OCI-LY3 (cell line): ENCODE measurements around the gene TGIF1.

Experiments used
- H2AFZ ChIP-seq: fragments of 200-600, 300-600 bp; shearing (Covaris generic); 2 replicates; pipeline ENCODE4 v1.6.0; 2014; ENCODE audit warnings: antibody characterized with exemption, low read depth, low read length
- H3K27ac ChIP-seq: fragments of 200-600, 300-600 bp; sonication (generic); 2 replicates; pipeline ENCODE4 v1.5.1; 2014; ENCODE audit warnings: mild to moderate bottlenecking, low read length, moderate library complexity, mixed read lengths
- H3K27me3 ChIP-seq: fragments of 200-600, 300-600 bp; sonication (generic); 2 replicates; pipeline ENCODE4 v1.6.1; 2014; ENCODE audit warnings: low read depth, low read length, mixed read lengths
- H3K36me3 ChIP-seq: fragments of 200-600, 300-600 bp; sonication (generic); replicated peaks from 2 replicates; pipeline ENCODE3; 2014; ENCODE audit warnings: low read depth, low read length, mixed read lengths
- H3K4me1 ChIP-seq: fragments of 300-600, 200-600 bp; sonication (generic); 2 replicates; pipeline ENCODE4 v1.6.1; 2014; ENCODE audit warnings: low read length, mixed read lengths
- H3K4me2 ChIP-seq: fragments of 200-600, 300-600 bp; sonication (generic); 2 replicates; pipeline ENCODE4 v1.6.1; 2014; ENCODE audit warnings: low read length, mixed read lengths
- H3K4me3 ChIP-seq: fragments of 300-600, 200-600 bp; sonication (generic); 2 replicates; pipeline ENCODE4 v1.5.1; 2014; ENCODE audit warnings: antibody characterized with exemption, mild to moderate bottlenecking, low read length, moderate library complexity
- H3K79me2 ChIP-seq: fragments of 300-600, 200-600 bp; shearing (Covaris generic); 2 replicates; pipeline ENCODE4 v1.6.1; 2014; ENCODE audit warnings: mild to moderate bottlenecking, low read length, mixed read lengths
- H3K9ac ChIP-seq: fragments of 300-600, 200-600 bp; shearing (Covaris generic); 2 replicates; pipeline ENCODE4 v1.6.0; 2014; ENCODE audit warnings: mild to moderate bottlenecking, low read length, moderate library complexity
- H3K9me3 ChIP-seq: fragments of 200-600, 300-600 bp; shearing (Covaris generic); 2 replicates; pipeline ENCODE4 v1.6.1; 2014; ENCODE audit warnings: low read length, mixed read lengths; ENCODE audit not compliant: insufficient read depth
- H4K20me1 ChIP-seq: fragments of 200-600, 300-600 bp; sonication (generic); 2 replicates; pipeline ENCODE4 v1.6.1; 2016; ENCODE audit warnings: low read length, mixed read lengths; ENCODE audit not compliant: insufficient read depth
- CTCF ChIP-seq: fragments of 200-600, 300-600 bp; sonication (generic); IDR thresholded peaks from 2 replicates; pipeline ENCODE4 v1.5.1; 2014; ENCODE audit warnings: antibody characterized with exemption, low read length, low read depth
- EZH2phosphoT487 ChIP-seq: fragments of 200-600 bp; shearing (Covaris generic); IDR thresholded peaks from 2 replicates; pipeline ENCODE4 v1.6.1; 2018; ENCODE audit warnings: antibody characterized with exemption, mixed run types, low read depth

Gene TGIF1

GRCh38 chr18:3494569-3494968, 44.6 kb downstream of the TGIF1 start:
- peaks cover 36% of the 10 kb centered on the region for H3K79me2 ChIP-seq
- H3K9ac ChIP-seq: peak overlapping the region; percentile 90
- peaks cover 75% of the 10 kb centered on the region for H3K4me1 ChIP-seq
- H3K4me2 ChIP-seq: peak overlapping the region; percentile 92
- no peaks in the 10 kb centered on the region for H3K9me3 ChIP-seq
- no peak overlapping the region for H2AFZ ChIP-seq
- H3K27me3 ChIP-seq: no peaks in the 10 kb centered on the region
- no peak for TF ChIP-seq CTCF
- TF ChIP-seq EZH2phosphoT487: no peak
- peak overlapping the region; percentile 72 for H3K4me3 ChIP-seq
- H3K36me3 ChIP-seq: no peaks in the 10 kb centered on the region
- H4K20me1 ChIP-seq: no peaks in the 10 kb centered on the region
- peak overlapping the region; percentile 95 for H3K27ac ChIP-seq

- no peaks in the 10 kb centered on the region for H4K20me1 ChIP-seq
- no peaks in the 10 kb centered on the region for H3K27me3 ChIP-seq
- H3K27ac ChIP-seq: peak overlapping the region; percentile 95
- peak overlapping the region; percentile 72 for H3K4me3 ChIP-seq
- H3K4me1 ChIP-seq: peaks cover 77% of the 10 kb centered on the region
- H2AFZ ChIP-seq: no peak overlapping the region
- H3K36me3 ChIP-seq: no peaks in the 10 kb centered on the region
- no peaks in the 10 kb centered on the region for H3K9me3 ChIP-seq
- peak overlapping the region; percentile 90 for H3K9ac ChIP-seq
- H3K4me2 ChIP-seq: peak overlapping the region; percentile 92
- peaks cover 49% of the 10 kb centered on the region for H3K79me2 ChIP-seq
- TF ChIP-seq EZH2phosphoT487 (no peak), CTCF (no peak)
Measured at GRCh38 chr18:3495691-3496430, 45.9 kb downstream of the TGIF1 start.

- TF ChIP-seq EZH2phosphoT487 (no peak), CTCF (no peak)
- peaks cover 4% of the 10 kb centered on the region for H3K36me3 ChIP-seq
- no peaks in the 10 kb centered on the region for H3K9me3 ChIP-seq
- H3K4me3 ChIP-seq: peak overlapping the region; percentile 88
- H3K9ac ChIP-seq: peak overlapping the region; percentile 90
- no peaks in the 10 kb centered on the region for H3K27me3 ChIP-seq
- peaks cover 57% of the 10 kb centered on the region for H3K4me1 ChIP-seq
- H2AFZ ChIP-seq: no peak overlapping the region; the same call in 1 of the 2 replicates
- no peaks in the 10 kb centered on the region for H4K20me1 ChIP-seq
- H3K4me2 ChIP-seq: peak overlapping the region; percentile 92
- peaks cover 57% of the 10 kb centered on the region for H3K79me2 ChIP-seq
- H3K27ac ChIP-seq: peak overlapping the region; percentile 95
Measured at GRCh38 chr18:3498698-3499471, 48.9 kb downstream of the TGIF1 start.

GRCh38 chr18:3499501-3499900, 49.5 kb downstream of the TGIF1 start:
- Histone ChIP-seq H3K27ac (peak overlapping the region; percentile 95), H3K79me2 (peaks cover 54% of the 10 kb centered on the region), H3K27me3 (no peaks in the 10 kb centered on the region), H3K4me2 (peak overlapping the region; percentile 92), H3K9ac (peak overlapping the region; percentile 90), H3K4me1 (peaks cover 52% of the 10 kb centered on the region), H2AFZ (no peak overlapping the region; the same call in 1 of the 2 replicates), H3K4me3 (peak overlapping the region; percentile 88), H3K9me3 (no peaks in the 10 kb centered on the region), H4K20me1 (no peaks in the 10 kb centered on the region), H3K36me3 (peaks cover 4% of the 10 kb centered on the region)
- no peak for TF ChIP-seq EZH2phosphoT487
- no peak for TF ChIP-seq CTCF
